GM12878 (cell line): ENCODE data around the gene ELOA2. TPM values are rescaled to one million over a fixed set of nuclear protein-coding genes. Genes with fewer than 3 reads are reported as not detected.

Experiments used
- ATAC-seq: fragments of 200-7000 bp; cut with Tn5 transposase; 3 replicates; pipeline ENCODE4 v1.9.1; 2020; ENCODE audit warnings: mild to moderate bottlenecking, moderate library complexity
- BruUV-seq: library from RNA; stranded (reverse); fragments of 400-500 nt; replicated peaks from 2 replicates; lab custom pipeline; 2021; lab: Mats Ljungman, UMichigan
- CTCF ChIA-PET: fragments of 300-600 bp; sonication (Branson Sonifier 250); formaldehyde crosslinking; extraction: SDS; loops from one replicate; lab custom pipeline; 2021; ENCODE audit warnings: inconsistent platforms; lab: Yijun Ruan, JAX
- POLR2A ChIA-PET: fragments of 350-600 bp; formaldehyde crosslinking; extraction: SDS; loops from one replicate; lab custom pipeline; 2021; ENCODE audit warnings: inconsistent platforms; lab: Charles Lee
- RAD21 ChIA-PET: fragments of 300-600 bp; sonication (Branson Sonifier 250); formaldehyde crosslinking; loops from one replicate; lab custom pipeline; 2023; ENCODE audit warnings: antibody characterized with exemption; ENCODE audit not compliant: unreplicated experiment; lab: Charles Lee
- SMC1A ChIA-PET: fragments of 300-600 bp; sonication (Branson Sonifier 250); formaldehyde crosslinking; loops from one replicate; lab custom pipeline; 2023; ENCODE audit not compliant: unreplicated experiment, uncharacterized antibody; lab: Charles Lee
- DNase-seq: peaks from one replicate; pipeline ENCODE4 v3.0.0-alpha.2; 2011; ENCODE audit warnings: low read depth, low spot score
- FAIRE-seq: peaks from 3 replicates; lab custom pipeline; 2011; peaks lifted over from hg19 to GRCh38; lab: Jason Lieb, UNC
- H2AFZ ChIP-seq: 2 replicates; pipeline ENCODE4 v1.6.0; 2011; ENCODE audit warnings: low read depth, low read length, control low read depth; ENCODE audit not compliant: control insufficient read depth
- H3K27ac ChIP-seq: 2 replicates; pipeline ENCODE4 v1.5.1; 2011; ENCODE audit warnings: control low read depth; ENCODE audit not compliant: control insufficient read depth, insufficient read depth
- H3K27me3 ChIP-seq, 2 experiments: replicated peaks in 1 of 2; 2 replicates each; pipeline versions ENCODE4 v1.6.0 to v1.6.1; 2011; ENCODE audit warnings: low read length in 1 of 2; ENCODE audit not compliant: control insufficient read depth in 2 of 2, insufficient read depth in 2 of 2
- H3K36me3 ChIP-seq, 2 experiments: 2 replicates each; pipeline ENCODE4 v1.5.1; 2011; ENCODE audit warnings: low read length in 1 of 2; ENCODE audit not compliant: control insufficient read depth in 2 of 2, insufficient read depth in 2 of 2
- H3K4me1 ChIP-seq: 2 replicates; pipeline ENCODE4 v1.6.1; 2011; ENCODE audit warnings: mild to moderate bottlenecking, low read length, moderate library complexity, mixed read lengths; ENCODE audit not compliant: control insufficient read depth, insufficient read depth
- H3K4me2 ChIP-seq: 2 replicates; pipeline ENCODE4 v1.6.0; 2011; ENCODE audit warnings: control low read depth; ENCODE audit not compliant: control insufficient read depth, insufficient read depth
- H3K4me3 ChIP-seq: fragments of 200-600 bp; sonication (generic); 2 replicates; pipeline ENCODE4 v1.5.1; 2016
- H3K79me2 ChIP-seq: 2 replicates; pipeline ENCODE4 v1.6.0; 2011; ENCODE audit warnings: low read length; ENCODE audit not compliant: control insufficient read depth, insufficient read depth
- H3K9ac ChIP-seq: 2 replicates; pipeline ENCODE4 v1.8.0; 2011; ENCODE audit warnings: low read length, control low read depth, mixed read lengths; ENCODE audit not compliant: control insufficient read depth, insufficient read depth
- H3K9me3 ChIP-seq: replicated peaks from 3 replicates; pipeline ENCODE4 v1.5.1; 2011; ENCODE audit warnings: mild to moderate bottlenecking, low read length; ENCODE audit not compliant: control insufficient read depth, insufficient read depth
- H4K20me1 ChIP-seq: 2 replicates; pipeline ENCODE4 v1.6.0; 2011; ENCODE audit not compliant: control insufficient read depth, insufficient read depth
- CHD1 ChIP-seq: IDR thresholded peaks from 2 replicates; pipeline ENCODE4 v1.6.1; 2012; ENCODE audit warnings: low read depth, low read length, improper control_type of control experiment
- CREM ChIP-seq: IDR thresholded peaks from 2 replicates; pipeline ENCODE4 v1.6.1; 2014; ENCODE audit warnings: antibody characterized with exemption, low read depth
- E4F1 ChIP-seq: fragments of 450-650 bp; IDR thresholded peaks from 2 replicates; pipeline ENCODE4 v1.6.1; 2018; ENCODE audit warnings: borderline replicate concordance, mild to moderate bottlenecking; ENCODE audit not compliant: partially characterized antibody
- ESRRA ChIP-seq: IDR thresholded peaks from 2 replicates; pipeline ENCODE4 v1.6.1; 2012; ENCODE audit warnings: mild to moderate bottlenecking, low read length, improper control_type of control experiment
- EZH2 ChIP-seq: IDR thresholded peaks from 2 replicates; pipeline ENCODE4 v1.6.1; 2012; ENCODE audit warnings: low read depth, mild to moderate bottlenecking, control low read depth, inconsistent platforms, low read length, borderline replicate concordance; ENCODE audit not compliant: control insufficient read depth
- JUNB ChIP-seq: IDR thresholded peaks from 2 replicates; pipeline ENCODE4 v1.6.1; 2016; ENCODE audit warnings: antibody characterized with exemption, mild to moderate bottlenecking
- LARP7 ChIP-seq: fragments of 450-650 bp; IDR thresholded peaks from 2 replicates; pipeline ENCODE4 v1.6.1; 2017; ENCODE audit warnings: mild to moderate bottlenecking
- MYB ChIP-seq: fragments of 150-350 bp; IDR thresholded peaks from 2 replicates; pipeline ENCODE4 v1.6.1; 2014; ENCODE audit warnings: mild to moderate bottlenecking, low read depth, low read length, borderline replicate concordance
- NBN ChIP-seq: fragments of 450-650 bp; IDR thresholded peaks from 2 replicates; pipeline ENCODE4 v1.6.1; 2016
- NR2C1 ChIP-seq: fragments of 450-650 bp; IDR thresholded peaks from 2 replicates; pipeline ENCODE4 v1.6.1; 2017; ENCODE audit warnings: antibody characterized with exemption, mild to moderate bottlenecking, moderate library complexity
- RELA ChIP-seq: fragments of 450-650 bp; IDR thresholded peaks from 2 replicates; pipeline ENCODE4 v1.8.0; 2014; ENCODE audit warnings: borderline replicate concordance; ENCODE audit not compliant: partially characterized antibody
- SUPT20H ChIP-seq: IDR thresholded peaks from 2 replicates; pipeline ENCODE4 v1.6.1; 2011; ENCODE audit warnings: low read depth, mild to moderate bottlenecking, low read length, moderate library complexity, borderline replicate concordance; ENCODE audit not compliant: control insufficient read depth
- TAF1 ChIP-seq: IDR thresholded peaks from 2 replicates; pipeline ENCODE4 v1.6.1; 2011; ENCODE audit warnings: mild to moderate bottlenecking, low read depth, low read length, borderline replicate concordance
- TARDBP ChIP-seq: IDR thresholded peaks from 2 replicates; pipeline ENCODE4 v1.6.1; 2016; ENCODE audit warnings: borderline replicate concordance
- ZBED1 ChIP-seq: IDR thresholded peaks from 2 replicates; pipeline ENCODE4 v1.6.1; 2016; ENCODE audit warnings: borderline replicate concordance
- ZSCAN29 ChIP-seq: fragments of 450-650 bp; IDR thresholded peaks from 2 replicates; pipeline ENCODE4 v1.6.1; 2017; ENCODE audit warnings: mild to moderate bottlenecking, moderate library complexity
- WGBS: methylation state at CpG from one replicate; pipeline ENCODE4 v1.1.6; 2016; ENCODE audit warnings: low lambda C conversion rate; ENCODE audit not compliant: insufficient replicate concordance, insufficient coverage; ENCODE audit errors: missing lambda C conversion rate; 5-methylcytosine and 5-hydroxymethylcytosine counted together
- in situ Hi-C: fragments of 300-500 bp; cut with MboI; formaldehyde crosslinking; loops from 9 replicates; pipeline ENCODE4 v1.14.3; 2018; ENCODE audit warnings: mixed read lengths
- intact Hi-C: fragments of 100-400 bp; cut with micrococcal nuclease; formaldehyde crosslinking; loops from one replicate; pipeline ENCODE4 v1.14.2; 2022; ENCODE audit not compliant: unreplicated experiment
- polyA plus RNA-seq, 11 experiments: library from polyadenylated mRNA; depleted of rRNA in 4 of 11; unstranded in 6 of 11; stranded (reverse) in 5 of 11; fragments of >200 nt; fragmentation: Nextera tagmentation in 4 of 11; fragmentation: Illumina TruSeq in 1 of 11; extraction: Ambion mirVana in 4 of 11; extraction: Trizol in 1 of 11; gene quantifications; 1 replicate in 1 of 11; 2 replicates in 10 of 11; pipeline versions ENCODE4 v1.2.1 to v1.2.3, GENCODE V29; 2011 to 2016; ENCODE audit warnings: inconsistent platforms in 2 of 11, missing spikeins in 2 of 11, low read depth in 1 of 11
- total RNA-seq, 4 experiments: library from RNA; depleted of rRNA in 3 of 4; stranded (reverse); fragments of >200 nt in 3 of 4; fragmentation: Illumina TruSeq in 1 of 4; extraction: Trizol in 1 of 4; gene quantifications; 2 replicates each; pipeline versions ENCODE4 v1.2.1 to v1.2.3, GENCODE V29; 2013 to 2021
- TF ChIP-seq, protein P1 (sequence below): fragments of 450-650 bp; IDR thresholded peaks from 2 replicates; pipeline ENCODE4 v1.6.1; 2017; ENCODE audit warnings: mild to moderate bottlenecking, moderate library complexity

The ELOA2 gene
- total and polyA plus RNA-seq, 10 of the 15 experiments (the other 5 are each of a cell fraction or from before 2014, with no cell fraction given): not detected

DNA sequence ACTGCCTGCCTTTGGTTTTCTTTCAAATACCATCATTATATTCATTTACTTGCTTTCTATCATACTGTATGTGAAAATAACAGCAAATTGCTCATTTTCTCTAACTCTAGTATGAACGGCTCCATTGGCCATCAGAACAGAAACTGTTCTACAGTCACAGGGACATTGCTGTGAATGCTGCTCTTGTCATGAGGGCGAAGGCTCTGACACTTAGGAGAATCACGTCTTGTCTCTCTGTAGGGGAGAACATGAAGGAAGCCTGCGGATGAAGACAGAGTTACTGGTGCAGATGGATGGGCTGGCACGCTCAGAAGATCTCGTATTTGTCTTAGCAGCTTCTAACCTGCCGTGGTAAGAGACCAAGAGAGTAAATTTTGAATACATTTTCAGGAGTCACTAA is 41.7 kb upstream of the ELOA2 start (continued):
- TF ChIP-seq ZSCAN29 (no peak), LARP7 (no peak), NR2C1 (no peak), TARDBP (no peak)

- CTCF ChIA-PET: no interaction called here
- SMC1A ChIA-PET: interaction anchor here (1.1 to 1.3 kb wide), 3 partner anchors 8 to 127 kb away, joined by 3 read pairs; no protein-coding TSS in a partner anchor
- RAD21 ChIA-PET: no interaction called here
- no peaks in the 10 kb centered on the region for H3K9me3 ChIP-seq
- no peaks in the 10 kb centered on the region for H3K79me2 ChIP-seq
- in situ Hi-C loops (no loop called here), intact Hi-C loops (no loop called here)
- ATAC-seq (peak; percentile 48), FAIRE-seq (no peak), DNase-seq (no peak)
- BruUV-seq: no TSS peak
- H2AFZ ChIP-seq: no peak overlapping the region; the same call in 1 of the 2 replicates
- no peaks in the 10 kb centered on the region for H3K36me3 ChIP-seq
- no peak overlapping the region for H3K27ac ChIP-seq
- POLR2A ChIA-PET: no interaction called here
- H3K4me3 ChIP-seq: no peak overlapping the region
- no peaks in the 10 kb centered on the region; a peak in 1 of 4 replicates for H3K27me3 ChIP-seq
- no peaks in the 10 kb centered on the region for H4K20me1 ChIP-seq
- H3K4me2 ChIP-seq: no peak overlapping the region
- WGBS: 43% methylated on average over 13 of the region's 13 CpGs
- no peak for TF ChIP-seq EZH2
- TF ChIP-seq JUNB: no peak
- TF ChIP-seq E4F1: no peak
- no peak for TF ChIP-seq TAF1
- no peak for TF ChIP-seq MYB
- TF ChIP-seq ESRRA: no peak
- TF ChIP-seq CHD1: no peak
- TF ChIP-seq ZBED1: no peak
- TF ChIP-seq RELA: no peak
- TF ChIP-seq SUPT20H: no peak
- TF ChIP-seq, protein P1, sequence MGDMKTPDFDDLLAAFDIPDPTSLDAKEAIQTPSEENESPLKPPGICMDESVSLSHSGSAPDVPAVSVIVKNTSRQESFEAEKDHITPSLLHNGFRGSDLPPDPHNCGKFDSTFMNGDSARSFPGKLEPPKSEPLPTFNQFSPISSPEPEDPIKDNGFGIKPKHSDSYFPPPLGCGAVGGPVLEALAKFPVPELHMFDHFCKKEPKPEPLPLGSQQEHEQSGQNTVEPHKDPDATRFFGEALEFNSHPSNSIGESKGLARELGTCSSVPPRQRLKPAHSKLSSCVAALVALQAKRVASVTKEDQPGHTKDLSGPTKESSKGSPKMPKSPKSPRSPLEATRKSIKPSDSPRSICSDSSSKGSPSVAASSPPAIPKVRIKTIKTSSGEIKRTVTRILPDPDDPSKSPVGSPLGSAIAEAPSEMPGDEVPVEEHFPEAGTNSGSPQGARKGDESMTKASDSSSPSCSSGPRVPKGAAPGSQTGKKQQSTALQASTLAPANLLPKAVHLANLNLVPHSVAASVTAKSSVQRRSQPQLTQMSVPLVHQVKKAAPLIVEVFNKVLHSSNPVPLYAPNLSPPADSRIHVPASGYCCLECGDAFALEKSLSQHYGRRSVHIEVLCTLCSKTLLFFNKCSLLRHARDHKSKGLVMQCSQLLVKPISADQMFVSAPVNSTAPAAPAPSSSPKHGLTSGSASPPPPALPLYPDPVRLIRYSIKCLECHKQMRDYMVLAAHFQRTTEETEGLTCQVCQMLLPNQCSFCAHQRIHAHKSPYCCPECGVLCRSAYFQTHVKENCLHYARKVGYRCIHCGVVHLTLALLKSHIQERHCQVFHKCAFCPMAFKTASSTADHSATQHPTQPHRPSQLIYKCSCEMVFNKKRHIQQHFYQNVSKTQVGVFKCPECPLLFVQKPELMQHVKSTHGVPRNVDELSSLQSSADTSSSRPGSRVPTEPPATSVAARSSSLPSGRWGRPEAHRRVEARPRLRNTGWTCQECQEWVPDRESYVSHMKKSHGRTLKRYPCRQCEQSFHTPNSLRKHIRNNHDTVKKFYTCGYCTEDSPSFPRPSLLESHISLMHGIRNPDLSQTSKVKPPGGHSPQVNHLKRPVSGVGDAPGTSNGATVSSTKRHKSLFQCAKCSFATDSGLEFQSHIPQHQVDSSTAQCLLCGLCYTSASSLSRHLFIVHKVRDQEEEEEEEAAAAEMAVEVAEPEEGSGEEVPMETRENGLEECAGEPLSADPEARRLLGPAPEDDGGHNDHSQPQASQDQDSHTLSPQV: no peak
- TF ChIP-seq CREM: no peak
- TF ChIP-seq NBN: no peak
- H3K4me1 ChIP-seq: no peaks in the 10 kb centered on the region
- no peak overlapping the region for H3K9ac ChIP-seq
These were observed 39.9 kb upstream of the ELOA2 start for GRCh38 chr18:47075098-47075883.
